Fibroblast of peridontal ligament (primary cell): ENCODE data around the gene ITIH2.
"Not testable (repeated sequence)": the region's sequence is repeated elsewhere in the genome, so short reads cannot be mapped to it uniquely, and the experiment has no call there.

Source experiments
- DNase-seq: peaks from one replicate; pipeline ENCODE4 v3.0.0-alpha.2; 2010; ENCODE audit errors: extremely low read depth

Gene ITIH2

DNA sequence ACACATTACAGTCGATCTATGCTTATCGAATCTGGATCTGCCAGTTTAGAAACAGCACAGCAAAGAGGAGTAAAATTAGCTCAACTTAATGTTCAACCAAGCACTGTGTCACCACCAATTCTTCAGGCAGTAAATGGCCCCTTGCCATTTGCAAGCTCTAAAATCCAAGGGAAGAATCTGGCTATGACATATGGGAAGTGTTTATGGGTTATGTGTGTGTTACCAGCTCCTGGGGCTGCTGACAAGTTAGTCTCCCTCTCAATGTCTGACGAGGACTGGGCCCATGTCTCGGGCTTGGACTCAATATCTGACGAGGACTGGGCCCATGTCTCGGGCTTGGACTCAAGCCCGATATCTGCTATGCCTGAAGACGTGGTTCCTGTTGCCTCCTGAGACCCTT lies 5.7 kb upstream of the ITIH2 start:
- no peak for DNase-seq

DNA sequence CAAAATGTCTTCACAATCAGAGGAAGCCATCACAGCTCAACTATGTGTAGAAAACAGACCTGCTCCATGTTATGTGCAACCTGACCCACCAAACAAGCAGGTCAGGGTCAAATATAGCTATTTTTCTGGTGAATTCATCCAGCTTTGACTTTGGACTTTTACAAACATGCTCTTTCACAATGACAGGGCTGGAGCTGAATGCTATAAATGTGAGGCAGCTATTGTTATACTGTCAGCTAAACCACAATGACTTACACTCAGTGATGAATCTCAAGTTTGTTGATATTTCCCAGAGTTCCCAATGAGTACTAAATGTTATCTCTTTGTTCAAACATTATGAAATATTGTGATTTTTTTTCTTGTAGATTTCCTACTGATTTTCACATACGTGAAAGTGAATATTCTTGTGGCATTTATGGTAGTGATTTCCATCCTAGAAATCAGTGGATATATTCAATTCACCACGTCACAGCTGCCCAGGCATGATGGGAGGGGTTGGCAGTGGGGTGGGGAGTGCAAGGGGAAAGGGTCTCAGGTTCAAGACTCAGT lies 2.5 kb upstream of the ITIH2 start:
- no peak for DNase-seq

GRCh38 chr10:7701158-7701742 lies 1.9 kb upstream of the ITIH2 start:
- no peak for DNase-seq

DNA sequence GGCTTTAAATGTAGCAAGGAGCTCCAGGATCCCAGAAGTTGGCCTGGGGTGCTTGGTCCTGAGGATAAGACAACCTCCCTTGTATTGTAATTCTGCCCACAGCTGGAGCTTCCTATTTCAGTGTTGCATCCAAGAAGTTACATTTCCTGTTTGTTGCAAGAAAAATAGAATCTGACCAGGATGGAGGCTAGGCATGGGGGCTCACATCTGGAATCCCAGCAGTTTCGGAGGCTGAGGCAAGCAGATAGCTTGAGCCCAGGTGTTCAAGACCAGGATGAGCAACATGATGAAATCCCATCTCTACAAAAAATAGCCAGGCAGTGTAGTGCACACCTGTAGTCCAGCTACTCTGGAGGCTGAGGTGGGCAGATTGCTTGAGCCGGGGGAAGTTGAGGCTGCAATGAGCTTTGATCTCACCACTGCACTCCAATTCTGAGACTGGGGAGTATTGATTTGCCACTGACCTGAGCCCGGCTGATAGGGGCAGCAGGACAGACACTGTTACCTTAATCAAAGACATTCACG lies 766 bp upstream of the ITIH2 start:
- DNase-seq: no peak

GRCh38 chr10:7704071-7705016 lies 1.2 kb downstream of the ITIH2 start:
- DNase-seq: no peak

DNA sequence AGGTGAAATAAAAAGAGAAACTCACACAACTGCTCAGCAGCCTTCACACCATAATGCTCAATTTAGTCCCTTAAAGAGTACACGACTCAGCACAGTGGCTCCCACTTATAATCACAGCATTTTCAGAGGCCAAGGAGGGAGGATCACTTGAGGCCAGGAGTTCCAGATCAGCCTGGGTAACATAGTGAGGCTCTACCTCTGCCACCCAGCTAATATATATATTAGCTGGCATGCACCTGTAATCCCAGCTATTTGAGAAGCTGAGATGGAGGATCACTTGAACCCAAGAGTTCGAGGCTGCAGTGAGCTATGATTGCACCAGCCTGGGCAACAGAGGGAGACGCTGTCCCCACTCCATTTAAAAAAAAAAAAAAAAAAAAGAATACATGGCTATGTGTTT lies 2.2 kb downstream of the ITIH2 start:
- DNase-seq: no peak

DNA sequence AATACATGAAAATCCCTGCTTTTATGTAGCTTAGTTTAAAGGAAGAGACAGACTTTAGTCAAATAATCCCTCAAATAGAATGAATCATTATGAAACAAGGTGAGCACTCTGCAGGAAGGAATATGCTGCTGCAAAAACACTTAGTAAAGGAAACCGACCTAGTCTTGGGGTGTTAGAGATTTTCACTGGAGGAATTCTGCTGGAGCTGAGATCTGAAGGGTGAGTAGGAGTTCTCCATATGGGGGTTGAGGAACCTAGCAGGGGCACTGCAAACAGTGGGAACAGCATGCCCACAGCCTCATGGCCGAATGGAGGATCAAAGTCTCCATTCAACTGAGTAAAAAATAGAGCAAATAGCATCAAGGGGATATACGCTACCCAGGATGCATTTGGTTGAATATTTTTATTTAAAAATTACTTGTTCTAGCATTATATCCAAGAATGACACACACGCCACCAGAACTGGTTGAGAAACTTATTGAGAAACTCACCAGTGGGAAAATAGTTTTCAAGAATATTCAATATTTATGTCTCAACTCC lies 3.5 kb downstream of the ITIH2 start:
- DNase-seq: no peak

GRCh38 chr10:7707102-7707501 lies 4.0 kb downstream of the ITIH2 start:
- DNase-seq: no peak

DNA sequence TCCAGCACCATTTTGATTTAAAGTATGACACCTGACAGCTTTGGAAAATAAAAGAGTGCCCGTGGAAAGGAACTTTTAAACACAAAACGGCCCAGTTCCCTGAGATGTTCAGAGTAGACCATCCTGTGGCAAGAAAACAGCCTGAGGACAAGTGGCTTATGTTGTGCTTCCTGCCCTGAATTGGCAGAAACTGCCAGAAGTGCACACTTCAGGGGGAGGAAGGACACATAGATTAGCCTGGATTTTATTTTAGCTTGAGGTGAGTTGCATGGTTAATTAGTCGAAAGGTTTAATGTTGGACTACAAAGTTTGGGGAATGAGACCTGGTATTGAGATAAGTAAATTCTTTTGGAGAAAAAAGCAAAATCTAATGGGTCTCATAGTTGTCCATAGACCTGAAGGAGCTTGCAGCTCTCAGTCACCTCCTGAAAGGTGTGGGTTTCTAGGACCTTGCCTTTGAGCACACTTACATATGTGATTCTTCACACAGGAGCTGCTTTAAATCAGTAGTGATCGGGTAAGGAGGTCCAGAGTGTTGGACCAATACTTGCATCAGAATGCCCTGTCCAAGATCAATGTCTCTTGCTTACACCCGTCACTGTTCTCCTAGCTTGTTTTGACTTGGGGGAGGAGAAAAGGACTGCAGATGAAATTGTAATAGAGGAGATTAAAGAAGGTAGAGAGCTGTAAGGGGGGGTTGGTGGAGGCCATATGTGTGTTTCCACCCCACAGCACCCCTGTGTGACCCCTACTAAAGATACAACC lies 4.9 kb downstream of the ITIH2 start:
- DNase-seq: no peak

GRCh38 chr10:7708832-7709231 lies 5.7 kb downstream of the ITIH2 start:
- DNase-seq: no peak

GRCh38 chr10:7710446-7710845 lies 7.3 kb downstream of the ITIH2 start:
- no peak for DNase-seq

GRCh38 chr10:7711075-7711474 lies 8.0 kb downstream of the ITIH2 start:
- DNase-seq: not testable (repeated sequence)

DNA sequence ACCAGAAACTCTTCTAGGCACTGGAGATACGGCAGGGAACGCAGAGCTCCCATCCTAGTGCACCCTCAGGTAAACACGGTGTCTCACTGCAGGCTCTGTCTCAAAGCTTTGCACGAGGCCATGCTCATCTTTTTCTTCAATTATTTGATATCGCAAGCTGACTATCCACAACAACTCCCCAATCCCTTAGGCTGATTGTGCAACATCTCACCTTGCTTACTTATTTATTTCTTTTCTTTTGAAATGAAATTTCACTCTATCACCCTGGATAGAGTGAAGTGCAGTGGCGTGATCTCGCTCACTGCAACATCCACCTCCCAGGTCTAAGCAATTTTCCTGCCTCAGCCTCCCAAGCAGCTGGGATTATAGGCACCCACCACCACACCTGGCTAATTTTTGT lies 12.4 kb downstream of the ITIH2 start:
- no peak for DNase-seq

DNA sequence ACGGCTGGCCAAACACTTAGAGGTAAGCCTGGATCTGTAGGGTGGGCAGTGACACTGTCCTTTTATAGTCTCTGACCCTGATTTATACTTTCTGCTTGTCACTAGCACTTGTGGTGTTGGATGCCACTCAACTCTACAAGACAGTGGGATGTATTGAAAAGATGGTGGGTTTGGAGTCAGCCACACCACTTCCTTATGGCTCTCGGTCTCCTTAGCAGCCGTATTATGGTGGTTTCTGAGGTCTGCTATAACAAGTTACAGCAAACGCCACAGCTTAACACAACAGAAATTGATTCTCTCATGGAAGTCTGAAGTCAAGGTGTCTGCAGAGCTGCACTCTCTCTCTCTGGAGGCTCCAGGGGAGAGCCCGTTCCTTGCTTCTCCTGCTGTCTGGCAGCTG lies 14.7 kb downstream of the ITIH2 start:
- no peak for DNase-seq

GRCh38 chr10:7718685-7719084 lies 15.6 kb downstream of the ITIH2 start:
- no peak for DNase-seq

- no peak for DNase-seq
These were observed 17.4 kb downstream of the ITIH2 start for GRCh38 chr10:7720478-7720877.

- no peak for DNase-seq
These were observed 19.9 kb downstream of the ITIH2 start for GRCh38 chr10:7722927-7723529.

DNA sequence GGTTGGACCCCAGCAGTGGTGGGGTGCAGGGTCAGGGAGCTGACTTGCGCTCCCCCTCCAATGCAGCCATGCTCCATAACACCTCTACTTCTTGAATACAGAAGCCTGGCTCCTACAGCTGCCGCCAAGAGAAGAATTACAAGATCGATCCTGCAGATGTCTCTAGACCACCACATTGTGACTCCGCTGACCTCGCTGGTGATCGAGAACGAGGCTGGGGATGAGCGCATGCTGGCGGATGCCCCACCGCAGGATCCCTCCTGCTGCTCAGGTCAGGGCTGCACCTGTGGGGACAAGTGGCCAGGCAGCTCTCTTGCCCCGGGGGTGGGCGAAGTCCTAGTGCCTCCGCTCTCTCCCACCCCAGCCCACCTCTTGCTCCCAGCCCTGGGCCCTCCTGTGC lies 31.7 kb downstream of the ITIH2 start:
- no peak for DNase-seq

DNA sequence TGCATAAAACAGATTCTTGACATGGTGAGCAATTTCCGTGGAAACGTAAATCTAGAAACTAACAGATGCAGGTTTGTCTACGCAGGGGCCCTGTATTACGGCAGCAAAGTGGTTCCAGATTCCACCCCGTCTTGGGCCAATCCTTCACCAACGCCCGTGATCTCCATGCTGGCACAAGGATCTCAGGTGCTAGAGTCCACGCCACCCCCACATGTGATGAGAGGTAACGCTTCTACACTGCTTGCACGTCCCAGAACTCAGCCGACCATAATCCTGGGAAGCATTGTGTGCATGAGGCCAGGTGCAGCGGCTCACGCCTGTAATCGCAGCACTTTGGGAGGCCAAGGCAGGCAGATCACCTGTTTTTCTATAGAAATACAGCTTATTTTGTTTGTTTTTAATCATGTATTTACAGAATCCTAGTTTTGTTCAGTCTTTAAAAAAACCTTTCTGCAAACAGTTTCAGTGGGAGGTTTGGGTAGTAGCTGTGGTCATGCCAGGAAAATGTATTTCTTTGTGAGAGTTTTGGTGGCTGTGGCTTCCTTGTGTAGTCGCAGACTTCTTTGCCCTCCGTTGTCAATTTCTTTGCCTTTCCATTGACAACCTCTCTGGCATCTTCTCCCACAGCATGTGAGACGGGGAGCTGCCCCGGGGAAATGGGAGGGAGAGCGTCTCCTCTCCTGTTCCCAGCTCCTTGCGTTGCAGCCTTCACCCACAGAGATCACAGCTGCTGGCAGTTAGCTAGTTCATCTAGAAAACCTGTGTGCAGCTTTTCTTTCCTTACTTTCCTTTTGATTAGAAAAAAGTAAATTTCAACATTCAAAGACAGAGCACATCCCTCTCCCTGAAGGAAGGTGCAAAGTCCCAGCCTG lies 35.7 kb downstream of the ITIH2 start:
- DNase-seq: no peak

- DNase-seq: no peak
These were observed 41.2 kb downstream of the ITIH2 start for GRCh38 chr10:7744307-7744706.
